ENCODE results near the gene BAIAP2.

GRCh38 chr17:81137248-81137647, 102.3 kb downstream of the BAIAP2 start:
- no peak for TF ChIP-seq CREB5 (CRISPR knock-in tag; IDR thresholded peaks at IDR 0.05; ENCODE audit: low read depth)
- TF ChIP-seq SNAI2 (CRISPR knock-in tag; IDR thresholded peaks at IDR 0.05), result no peak
- no peak for TF ChIP-seq RARB (CRISPR knock-in tag; IDR thresholded peaks at IDR 0.05)
- no peak for TF ChIP-seq ZFP30 (CRISPR knock-in tag; IDR thresholded peaks at IDR 0.05)
- TF ChIP-seq ISL1 (CRISPR knock-in tag; IDR thresholded peaks at IDR 0.05), result no peak
- TF ChIP-seq PATZ1 (CRISPR knock-in tag; IDR thresholded peaks at IDR 0.05; ENCODE audit: borderline replicate concordance), result no peak
- TF ChIP-seq ZFP3 (CRISPR knock-in tag; IDR thresholded peaks at IDR 0.05), result no peak
- TF ChIP-seq ARNTL (CRISPR knock-in tag; IDR thresholded peaks at IDR 0.05; ENCODE audit: borderline replicate concordance, low read depth), result no peak
- no peak for TF ChIP-seq PPARA (CRISPR knock-in tag; IDR thresholded peaks at IDR 0.05; ENCODE audit: borderline replicate concordance)
- no peak for TF ChIP-seq CSDC2 (CRISPR knock-in tag; IDR thresholded peaks at IDR 0.05)
- TF ChIP-seq TCF4 (CRISPR knock-in tag; IDR thresholded peaks at IDR 0.05; ENCODE audit: borderline replicate concordance), result no peak
- no peak for TF ChIP-seq POU6F1 (CRISPR knock-in tag; IDR thresholded peaks at IDR 0.05; ENCODE audit: borderline replicate concordance, low read depth)
